Lung (tissue), 12 donors: ENCODE results near the gene PPP2R5C. TPM values are rescaled to one million over a fixed set of nuclear protein-coding genes. Genes with fewer than 3 reads are reported as not detected.
A peak's percentile ranks its signal among the peaks of the same experiment; 100 is the strongest.

Experiments
- ATAC-seq: fragments of 200-7000 bp; cut with Tn5 transposase; one replicate; pipeline ENCODE4 v1.9.1; 2020; ENCODE audit warnings: moderate number of reproducible peaks; ENCODE audit not compliant: insufficient read depth, low FRiP score
- DNase-seq, 3 donors: peaks; one replicate each; pipeline ENCODE4 v3.0.0-alpha.2; 2013 to 2017
- H3K27ac ChIP-seq, 2 donors: one replicate each; pipeline ENCODE4 v1.5.1; 2013; ENCODE audit warnings: mild to moderate bottlenecking in 2 of 2, moderate library complexity in 2 of 2, control low read depth in 1 of 2, inconsistent platforms in 1 of 2, low read depth in 1 of 2, low read length in 1 of 2
- H3K27me3 ChIP-seq, 3 donors: one replicate each; pipeline ENCODE4 v1.5.1; 2013; ENCODE audit warnings: low read length in 2 of 3; ENCODE audit not compliant: control insufficient read depth in 3 of 3, insufficient read depth in 3 of 3
- H3K36me3 ChIP-seq, 4 donors: one replicate each; pipeline ENCODE4 v1.5.1; 2013; ENCODE audit warnings: low read length in 4 of 4, mild to moderate bottlenecking in 1 of 4, moderate library complexity in 1 of 4; ENCODE audit not compliant: control insufficient read depth in 4 of 4, insufficient read depth in 4 of 4
- H3K4me1 ChIP-seq, 5 donors: one replicate each; pipeline ENCODE4 v1.5.1; 2013; ENCODE audit warnings: low read length in 5 of 5, mild to moderate bottlenecking in 2 of 5, moderate library complexity in 1 of 5; ENCODE audit not compliant: control insufficient read depth in 5 of 5, insufficient read depth in 5 of 5
- H3K4me3 ChIP-seq: one replicate; pipeline ENCODE4 v1.5.1; 2013; ENCODE audit warnings: mild to moderate bottlenecking, control low read depth, moderate library complexity
- H3K9ac ChIP-seq, 2 donors: one replicate each; pipeline ENCODE4 v1.5.1; 2013; ENCODE audit warnings: low read length in 2 of 2, control low read depth in 1 of 2; ENCODE audit not compliant: insufficient read depth in 1 of 2
- H3K9me3 ChIP-seq, 4 donors: one replicate each; pipeline ENCODE4 v1.5.1; 2013; ENCODE audit warnings: low read length in 3 of 4, mild to moderate bottlenecking in 1 of 4, moderate library complexity in 1 of 4; ENCODE audit not compliant: control insufficient read depth in 4 of 4, insufficient read depth in 3 of 4
- CTCF ChIP-seq: IDR thresholded peaks from 2 replicates; pipeline ENCODE4 v1.5.1; 2012; ENCODE audit warnings: mild to moderate bottlenecking; ENCODE audit errors: control extremely low read depth, extremely low read depth
- WGBS, 2 donors: extraction: QIAGEN DNeasy Blood & Tissue Kit; methylation state at CpG; one replicate each; pipeline ENCODE4 v1.1.7; 2013; 5-methylcytosine and 5-hydroxymethylcytosine counted together
- polyA plus RNA-seq, 2 donors: library from polyadenylated mRNA; stranded (reverse); fragments of 200-250 nt; gene quantifications; one replicate each; pipeline ENCODE4 v1.2.1, GENCODE V29; 2013
- total RNA-seq, 2 donors: library from RNA; depleted of rRNA in 1 of 2; stranded (reverse); fragments of >200 nt in 1 of 2; gene quantifications; one replicate each; pipeline ENCODE4 v1.2.1, GENCODE V29; 2014 to 2021
- donor health status: control.
- donor health status: control.
- donor health status: Bipolar disorder and iron deficiency.
- donor health status: healthy.
- donor health status: DM: yes; HTN: yes; CAD: no.

The PPP2R5C gene
- total and polyA plus RNA-seq, 4 donors: 66.6 to 180 (median 126) TPM

- H3K4me1 ChIP-seq: peaks cover 0 to 8% (median under 1%) of the 10 kb centered on the region in 5 donors
- WGBS, 2 donors: 91 to 95% methylated on average over 7 of the region's 7 CpGs
- H3K36me3 ChIP-seq: peaks cover 2 to 12% (median 5%) of the 10 kb centered on the region in 4 donors
- H3K27me3 ChIP-seq: no peaks in the 10 kb centered on the region
- no peak for TF ChIP-seq CTCF
- no peak for DNase-seq
- ATAC-seq: no peak
- no peak overlapping the region for H3K27ac ChIP-seq
- no peaks in the 10 kb centered on the region for H3K9me3 ChIP-seq
- no peak overlapping the region for H3K9ac ChIP-seq
- no peak overlapping the region for H3K4me3 ChIP-seq
Measured at GRCh38 chr14:101767618-101768362, 6.3 kb downstream of the PPP2R5C start.

DNA sequence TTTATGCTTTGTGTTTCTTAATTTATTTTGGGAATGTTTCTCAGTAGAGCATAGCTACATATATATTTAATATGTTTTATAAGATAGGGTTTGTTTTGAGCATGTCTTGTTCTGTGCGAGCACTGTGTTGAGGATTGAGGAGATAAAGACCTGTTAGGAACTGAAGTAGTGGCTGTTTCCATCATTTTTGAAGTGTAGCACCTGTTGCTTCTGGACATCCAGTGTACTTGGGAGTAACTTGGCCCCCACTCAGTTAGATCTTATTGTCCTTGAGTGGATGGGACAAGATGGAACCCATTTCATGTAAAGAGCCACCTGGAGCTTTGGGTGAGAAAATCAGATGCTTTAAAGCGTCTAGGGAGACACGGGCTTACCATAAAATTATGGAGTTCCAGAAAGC lies 8.7 kb downstream of the PPP2R5C start:
- no peak for ATAC-seq
- H3K9me3 ChIP-seq: no peaks in the 10 kb centered on the region
- H3K9ac ChIP-seq: no peak overlapping the region
- 89 to 97% methylated on average over 3 of the region's 3 CpGs for WGBS, 2 donors
- DNase-seq: no peak
- peaks cover 0 to 6% (median 0%) of the 10 kb centered on the region in 5 donors for H3K4me1 ChIP-seq
- no peaks in the 10 kb centered on the region for H3K27me3 ChIP-seq
- no peak overlapping the region for H3K4me3 ChIP-seq
- H3K27ac ChIP-seq: peak overlapping the region in 1 of 2 donors; percentile 26
- H3K36me3 ChIP-seq: peaks cover 0 to 10% (median 5%) of the 10 kb centered on the region in 4 donors
- no peak for TF ChIP-seq CTCF

DNA sequence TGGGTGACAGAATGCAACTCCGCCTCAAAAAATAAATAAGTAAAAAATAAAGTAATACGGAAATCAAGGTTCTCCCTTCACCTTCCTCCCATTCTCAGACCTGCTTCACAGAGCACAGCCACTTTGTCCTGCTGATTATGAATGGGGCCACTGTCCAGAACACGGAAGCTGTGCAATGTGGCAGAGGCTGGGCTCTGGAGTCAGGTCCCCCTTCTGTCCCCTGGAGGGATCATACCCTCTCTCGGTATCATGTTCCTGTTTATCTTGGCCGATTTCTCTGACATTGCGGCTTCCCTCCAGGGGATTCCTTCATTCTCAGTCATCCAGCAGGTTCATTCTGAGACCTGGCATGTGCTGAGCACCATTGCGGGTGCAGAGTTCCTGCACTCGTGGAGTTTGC lies 11.3 kb downstream of the PPP2R5C start:
- Histone ChIP-seq H3K27me3 (no peaks in the 10 kb centered on the region), H3K4me3 (no peak overlapping the region), H3K36me3 (peaks cover 0 to 1% (median 0%) of the 10 kb centered on the region in 4 donors), H3K9ac (no peak overlapping the region), H3K4me1 (peaks cover 0 to 6% (median 0%) of the 10 kb centered on the region in 5 donors), H3K9me3 (no peaks in the 10 kb centered on the region), H3K27ac (no peak overlapping the region)
- no peak for DNase-seq
- ATAC-seq: no peak
- WGBS, 2 donors: 84 to 87% methylated on average over 8 of the region's 8 CpGs
- TF ChIP-seq CTCF: no peak
